ENCODE measurements around the gene CAMK1D. TPM values are rescaled to one million over a fixed set of nuclear protein-coding genes. Genes with fewer than 3 reads are reported as not detected.

Gene CAMK1D
- total and polyA plus RNA-seq, 9 donors = 1.8 to 11.7 (median 5.5) TPM

GRCh38 chr10:12730809-12731519, 381.6 kb downstream of the CAMK1D start:
- no peaks in the 10 kb centered on the region for H3K36me3 ChIP-seq
- no peak overlapping the region for H3K27ac ChIP-seq
- TF ChIP-seq EP300 (IDR thresholded peaks at IDR 0.05) (no peak), CTCF (IDR thresholded peaks at IDR 0.05) (no peak), POLR2A (IDR thresholded peaks at IDR 0.05) (no peak)
- DNase-seq = no peak
- H3K4me1 ChIP-seq (ENCODE audit: insufficient read depth) = peaks cover 3% of the 10 kb centered on the region
- no peaks in the 10 kb centered on the region for H3K9me3 ChIP-seq
- intact Hi-C loops (cut with DNase I) = no loop called here
- WGBS, 3 donors = 66 to 83% (median 75%) methylated on average over 9 of the region's 9 CpGs
- no peak overlapping the region for H3K4me3 ChIP-seq
- H3K27me3 ChIP-seq = no peaks in the 10 kb centered on the region

- Histone ChIP-seq H3K27ac (no peak overlapping the region), H3K36me3 (no peaks in the 10 kb centered on the region), H3K27me3 (no peaks in the 10 kb centered on the region), H3K4me3 (no peak overlapping the region), H3K9me3 (no peaks in the 10 kb centered on the region), H3K4me1 (ENCODE audit: insufficient read depth) (no peaks in the 10 kb centered on the region)
- TF ChIP-seq CTCF (IDR thresholded peaks at IDR 0.05) = no peak
- TF ChIP-seq POLR2A (IDR thresholded peaks at IDR 0.05) = no peak
- TF ChIP-seq EP300 (IDR thresholded peaks at IDR 0.05) = no peak
- no peak for DNase-seq
- intact Hi-C loops (cut with DNase I) = no loop called here
- WGBS, 3 donors = 73 to 81% (median 77%) methylated on average over 2 of the region's 2 CpGs
These were observed 383.9 kb downstream of the CAMK1D start for GRCh38 chr10:12733271-12733670.

GRCh38 chr10:12735843-12736462, 386.6 kb downstream of the CAMK1D start:
- TF ChIP-seq EP300 (IDR thresholded peaks at IDR 0.05) = no peak
- TF ChIP-seq POLR2A (IDR thresholded peaks at IDR 0.05) = no peak
- no peak for TF ChIP-seq CTCF (IDR thresholded peaks at IDR 0.05)
- H3K4me1 ChIP-seq (ENCODE audit: insufficient read depth) = peaks cover 3% of the 10 kb centered on the region
- no peaks in the 10 kb centered on the region for H3K9me3 ChIP-seq
- H3K27ac ChIP-seq = no peak overlapping the region
- H3K36me3 ChIP-seq = no peaks in the 10 kb centered on the region
- WGBS, 3 donors = 83 to 85% (median 84%) methylated on average over 9 of the region's 9 CpGs
- H3K27me3 ChIP-seq = no peaks in the 10 kb centered on the region
- DNase-seq = no peak
- H3K4me3 ChIP-seq = no peak overlapping the region
- intact Hi-C loops (cut with DNase I) = no loop called here

- H3K36me3 ChIP-seq = no peaks in the 10 kb centered on the region
- 40 to 50% (median 45%) methylated on average over 3 of the region's 3 CpGs for WGBS, 3 donors
- no peaks in the 10 kb centered on the region for H3K27me3 ChIP-seq
- no peak overlapping the region for H3K4me3 ChIP-seq
- intact Hi-C loops (cut with DNase I) = no loop called here
- peak overlapping the region; percentile 11 to 66 for H3K27ac ChIP-seq
- no peak for DNase-seq
- no peaks in the 10 kb centered on the region for H3K9me3 ChIP-seq
- H3K4me1 ChIP-seq (ENCODE audit: insufficient read depth) = peaks cover 9% of the 10 kb centered on the region
- TF ChIP-seq CTCF (IDR thresholded peaks at IDR 0.05) (no peak), EP300 (IDR thresholded peaks at IDR 0.05) (no peak), POLR2A (IDR thresholded peaks at IDR 0.05) (no peak)
These were observed 391.5 kb downstream of the CAMK1D start for GRCh38 chr10:12740813-12741212.
